Pancreas (tissue), 10 donors: ENCODE results near the gene ETS2. TPM values are rescaled to one million over a fixed set of nuclear protein-coding genes. Genes with fewer than 3 reads are reported as not detected.

Source experiments
- ATAC-seq, 4 donors: fragments of 200-7000 bp; cut with Tn5 transposase; one replicate each; pipeline versions ENCODE4 v1.8.0 to v1.9.1; 2020; ENCODE audit warnings: mild to moderate bottlenecking in 4 of 4, moderate library complexity in 4 of 4
- DNase-seq, 6 donors: peaks; one replicate each; pipeline ENCODE4 v3.0.0-alpha.2; 2020
- FAIRE-seq: peaks from 2 replicates; lab custom pipeline; 2012; peaks lifted over from hg19 to GRCh38; lab: Jason Lieb, UNC
- H3K27ac ChIP-seq, 4 donors: fragments of 200-600 bp; sonication (generic); 1 replicate in 3 of 4; 2 replicates in 1 of 4; pipeline versions ENCODE4 v1.5.0 to v1.8.0; 2020
- H3K27me3 ChIP-seq, 4 donors: fragments of 200-600 bp; one replicate each; pipeline ENCODE4 v1.8.0; 2021
- H3K36me3 ChIP-seq, 3 donors: fragments of 200-600 bp; sonication (generic) in 1 of 3; one replicate each; pipeline versions ENCODE4 v1.5.0 to v1.8.0; 2020 to 2021
- H3K4me1 ChIP-seq, 3 donors: fragments of 200-600 bp; one replicate each; pipeline ENCODE4 v1.8.0; 2021
- H3K4me3 ChIP-seq, 4 donors: fragments of 200-600 bp; sonication (generic) in 2 of 4; one replicate each; pipeline versions ENCODE4 v1.5.0 to v1.8.0; 2020 to 2021
- H3K9me3 ChIP-seq, 4 donors: fragments of 200-600 bp; one replicate each; pipeline ENCODE4 v1.8.0; 2021
- WGBS, 2 donors: extraction: QIAGEN DNeasy Blood & Tissue Kit; methylation state at CpG; one replicate each; pipeline ENCODE4 v1.1.7; 2013; 5-methylcytosine and 5-hydroxymethylcytosine counted together
- intact Hi-C, 3 donors: fragments of 100-400 bp; cut with DNase I; formaldehyde crosslinking; loops; one replicate each; pipeline versions ENCODE4 v1.11.1 to v1.14.2; 2022
- polyA plus RNA-seq, 2 donors: library from polyadenylated mRNA; stranded (reverse); fragments of 200-250 nt; gene quantifications; one replicate each; pipeline ENCODE4 v1.2.3, GENCODE V29; 2013
- total RNA-seq, 6 donors: library from RNA; stranded (reverse); fragmentation: NEBNext Ultra II Directional in 4 of 6; extraction: Animal tissue kit (Norgen Biotek cat#: 25700) in 4 of 6; gene quantifications; one replicate each; pipeline versions ENCODE4 v1.2.1 to v1.2.4, GENCODE V29; 2021 to 2023
- TF ChIP-seq, protein P1 (sequence below), 4 donors: fragments of 200-600 bp; sonication (generic) in 3 of 4; IDR thresholded peaks; one replicate each; pipeline versions ENCODE4 v1.5.0 to v1.8.0; 2021; ENCODE audit warnings: antibody characterized with exemption in 4 of 4
- donor health status: healthy with polysubstance abuse.
- donor health status: DM: no; HTN: no; CAD: no; lungs with moderate emphysema.
- donor health status: DM: no; HTN: no; CAD: no.
- donor health status: control.
- donor health status: control.
- donor health status: Bipolar disorder and iron deficiency.
- donor health status: DM: yes; HTN: yes; CAD: no.
- donor health status: DM: no; HTN: no; CAD: no.
- donor health status: DM: no; HTN: no; CAD: no.
- donor health status: DM: yes; HTN: yes; CAD: no.

Gene ETS2
- total and polyA plus RNA-seq, 8 donors, result 10.6 to 30.0 (median 17.9) TPM

DNA sequence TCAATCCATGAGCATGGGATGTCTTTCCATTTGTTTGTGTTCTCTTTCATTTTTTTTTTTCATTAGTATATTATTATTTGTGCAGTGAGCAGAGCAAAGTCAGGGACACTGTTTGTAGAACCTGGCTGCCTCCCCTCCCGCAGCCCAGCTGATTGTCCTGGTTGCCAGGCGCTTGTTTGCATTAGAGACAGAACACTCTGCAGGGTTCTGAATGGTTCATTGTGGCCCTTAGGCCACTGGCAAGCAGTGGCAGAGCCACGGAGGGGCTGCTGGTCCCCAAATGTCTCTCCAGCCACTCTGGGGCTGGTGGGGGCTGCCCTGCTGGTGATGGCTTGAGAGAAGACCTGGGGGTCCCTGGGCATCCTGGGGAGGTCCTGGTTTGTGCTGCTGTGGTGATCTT, 29.0 kb downstream of the ETS2 start:
- Histone ChIP-seq H3K27me3 (no peaks in the 10 kb centered on the region), H3K4me1 (peaks cover 0 to 5% (median 0%) of the 10 kb centered on the region in 3 donors), H3K9me3 (no peaks in the 10 kb centered on the region), H3K4me3 (no peak overlapping the region), H3K27ac (no peak overlapping the region), H3K36me3 (no peaks in the 10 kb centered on the region)
- 36 to 46% methylated on average over 3 of the region's 3 CpGs for WGBS, 2 donors
- FAIRE-seq (no peak), ATAC-seq (peak in 1 of 4 donors; percentile 29), DNase-seq (no peak)
- intact Hi-C loops, result no loop called here
- TF ChIP-seq, protein P1, sequence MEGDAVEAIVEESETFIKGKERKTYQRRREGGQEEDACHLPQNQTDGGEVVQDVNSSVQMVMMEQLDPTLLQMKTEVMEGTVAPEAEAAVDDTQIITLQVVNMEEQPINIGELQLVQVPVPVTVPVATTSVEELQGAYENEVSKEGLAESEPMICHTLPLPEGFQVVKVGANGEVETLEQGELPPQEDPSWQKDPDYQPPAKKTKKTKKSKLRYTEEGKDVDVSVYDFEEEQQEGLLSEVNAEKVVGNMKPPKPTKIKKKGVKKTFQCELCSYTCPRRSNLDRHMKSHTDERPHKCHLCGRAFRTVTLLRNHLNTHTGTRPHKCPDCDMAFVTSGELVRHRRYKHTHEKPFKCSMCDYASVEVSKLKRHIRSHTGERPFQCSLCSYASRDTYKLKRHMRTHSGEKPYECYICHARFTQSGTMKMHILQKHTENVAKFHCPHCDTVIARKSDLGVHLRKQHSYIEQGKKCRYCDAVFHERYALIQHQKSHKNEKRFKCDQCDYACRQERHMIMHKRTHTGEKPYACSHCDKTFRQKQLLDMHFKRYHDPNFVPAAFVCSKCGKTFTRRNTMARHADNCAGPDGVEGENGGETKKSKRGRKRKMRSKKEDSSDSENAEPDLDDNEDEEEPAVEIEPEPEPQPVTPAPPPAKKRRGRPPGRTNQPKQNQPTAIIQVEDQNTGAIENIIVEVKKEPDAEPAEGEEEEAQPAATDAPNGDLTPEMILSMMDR (IDR thresholded peaks at IDR 0.05), result no peak

GRCh38 chr21:38837806-38838461, 32.2 kb downstream of the ETS2 start:
- Histone ChIP-seq H3K27me3 (no peaks in the 10 kb centered on the region), H3K27ac (no peak overlapping the region), H3K4me1 (no peaks in the 10 kb centered on the region), H3K36me3 (no peaks in the 10 kb centered on the region), H3K4me3 (no peak overlapping the region), H3K9me3 (no peaks in the 10 kb centered on the region)
- intact Hi-C loops, result no loop called here
- no peak for ATAC-seq
- TF ChIP-seq, protein P1 (IDR thresholded peaks at IDR 0.05), result no peak
- no peak for FAIRE-seq
- no peak for DNase-seq
- WGBS, 2 donors, result 52 to 67% methylated on average over 5 of the region's 5 CpGs

- intact Hi-C loops, result no loop called here
- H3K4me1 ChIP-seq, result no peaks in the 10 kb centered on the region
- no peaks in the 10 kb centered on the region for H3K36me3 ChIP-seq
- no peak overlapping the region for H3K27ac ChIP-seq
- TF ChIP-seq, protein P1 (IDR thresholded peaks at IDR 0.05), result no peak
- no peak for FAIRE-seq
- no peak for DNase-seq
- WGBS, 2 donors, result 73 to 74% methylated on average over 12 of the region's 12 CpGs
- no peak for ATAC-seq
- H3K9me3 ChIP-seq, result no peaks in the 10 kb centered on the region
- H3K4me3 ChIP-seq, result no peak overlapping the region
- H3K27me3 ChIP-seq, result no peaks in the 10 kb centered on the region
Observed at GRCh38 chr21:38838598-38839327, 33.0 kb downstream of the ETS2 start.

GRCh38 chr21:38839328-38840286, 33.9 kb downstream of the ETS2 start:
- 75 to 83% methylated on average over 9 of the region's 9 CpGs for WGBS, 2 donors
- TF ChIP-seq, protein P1 (IDR thresholded peaks at IDR 0.05), result no peak
- H3K4me3 ChIP-seq, result no peak overlapping the region
- no peaks in the 10 kb centered on the region for H3K9me3 ChIP-seq
- H3K27ac ChIP-seq, result no peak overlapping the region
- DNase-seq, result no peak
- no peak for ATAC-seq
- intact Hi-C loops, result no loop called here
- no peak for FAIRE-seq
- H3K4me1 ChIP-seq, result no peaks in the 10 kb centered on the region
- no peaks in the 10 kb centered on the region for H3K27me3 ChIP-seq
- H3K36me3 ChIP-seq, result no peaks in the 10 kb centered on the region
